HG03575 (cell line): ENCODE measurements around the gene CINP.
"Not testable (repeated sequence)": the region's sequence is repeated elsewhere in the genome, so short reads cannot be mapped to it uniquely, and the experiment has no call there.

Source experiments
- ATAC-seq: cut with Tn5 transposase; IDR thresholded peaks from one replicate; pipeline ENCODE4 v1.9.1; 2021; ENCODE audit not compliant: unreplicated experiment, insufficient number of reproducible peaks, low FRiP score; ENCODE audit errors: extremely low read depth

The CINP gene

GRCh38 chr14:102325791-102326345 is 36.8 kb downstream of the CINP start:
- ATAC-seq = no peak

GRCh38 chr14:102323102-102323501 is 39.6 kb downstream of the CINP start:
- ATAC-seq = no peak

- no peak for ATAC-seq
These were observed 41.0 kb downstream of the CINP start for GRCh38 chr14:102321456-102322422.

GRCh38 chr14:102320671-102321455 is 41.8 kb downstream of the CINP start:
- ATAC-seq = no peak

GRCh38 chr14:102320033-102320660 is 42.5 kb downstream of the CINP start:
- ATAC-seq = no peak

- no peak for ATAC-seq
These were observed 43.2 kb downstream of the CINP start, which contains the start of gene ZNF839 for GRCh38 chr14:102319351-102320032. TSS of gene ZNF839 (plus strand) at chr14:102319746. CDS start at chr14:102319766, 20 bp downstream.

- no peak for ATAC-seq
These were observed 43.9 kb downstream of the CINP start for GRCh38 chr14:102318781-102319276.

GRCh38 chr14:102317564-102318248 is 45.0 kb downstream of the CINP start:
- ATAC-seq = no peak

- peak; percentile 38 for ATAC-seq
These were observed 45.7 kb downstream of the CINP start for GRCh38 chr14:102316743-102317563.

- ATAC-seq = no peak
These were observed 46.4 kb downstream of the CINP start for GRCh38 chr14:102316338-102316742.

- no peak for ATAC-seq
These were observed 47.6 kb downstream of the CINP start for GRCh38 chr14:102315121-102315520.

GRCh38 chr14:102314242-102315011 is 48.3 kb downstream of the CINP start:
- no peak for ATAC-seq

- ATAC-seq = peak; percentile 54
These were observed 57.8 kb downstream of the CINP start, which contains the start of gene MOK for GRCh38 chr14:102304611-102305506. TSS of gene MOK (minus strand) at chr14:102305164. CDS start at chr14:102304968, 196 bp downstream.

- no peak for ATAC-seq
These were observed 59.0 kb downstream of the CINP start for GRCh38 chr14:102303664-102304063.

GRCh38 chr14:102298303-102299070 is 64.2 kb downstream of the CINP start:
- not testable (repeated sequence) for ATAC-seq
